IPS-15b (cell line): ENCODE data around the gene SHFL.

Experiments used
- H3K27me3 ChIP-seq: one replicate; pipeline ENCODE4 v1.6.1; 2013; ENCODE audit warnings: low read length; ENCODE audit not compliant: control insufficient read depth, insufficient read depth
- H3K36me3 ChIP-seq: one replicate; pipeline ENCODE4 v1.6.1; 2013; ENCODE audit warnings: low read length; ENCODE audit not compliant: control insufficient read depth, insufficient read depth
- H3K4me1 ChIP-seq: one replicate; pipeline ENCODE4 v1.6.1; 2013; ENCODE audit warnings: mild to moderate bottlenecking, low read length; ENCODE audit not compliant: control insufficient read depth, insufficient read depth
- H3K4me3 ChIP-seq: one replicate; pipeline ENCODE4 v1.5.1; 2013; ENCODE audit warnings: low read depth, low read length
- H3K9ac ChIP-seq: one replicate; pipeline ENCODE4 v1.6.1; 2013; ENCODE audit warnings: low read depth, mild to moderate bottlenecking, low read length
- H3K9me3 ChIP-seq: one replicate; pipeline ENCODE4 v1.6.1; 2013; ENCODE audit warnings: mild to moderate bottlenecking, low read length; ENCODE audit not compliant: control insufficient read depth, insufficient read depth

Gene SHFL

DNA sequence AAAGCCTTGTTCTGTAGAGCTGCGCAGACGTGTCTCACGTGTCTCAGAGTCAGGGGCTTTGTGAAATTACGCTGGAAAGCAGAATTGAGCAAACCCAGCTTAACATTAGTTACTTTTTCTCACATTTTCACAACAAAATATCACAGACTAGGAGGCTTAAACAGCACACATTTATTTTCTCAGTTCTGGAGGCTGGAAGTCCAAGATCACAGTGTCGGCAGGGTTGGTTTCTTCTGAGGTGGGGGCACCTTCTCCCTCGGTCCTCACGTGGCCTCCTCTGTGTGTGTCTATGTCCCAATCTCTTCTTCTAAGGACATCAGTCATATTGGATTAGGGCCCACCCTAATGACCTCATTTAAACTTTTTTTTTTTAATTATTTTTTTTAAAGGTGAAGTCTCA, 38.3 kb downstream of the SHFL start:
- no peaks in the 10 kb centered on the region for H3K9me3 ChIP-seq
- no peak overlapping the region for H3K4me3 ChIP-seq
- no peaks in the 10 kb centered on the region for H3K4me1 ChIP-seq
- H3K9ac ChIP-seq, result no peak overlapping the region
- peaks cover 2% of the 10 kb centered on the region for H3K36me3 ChIP-seq
- no peaks in the 10 kb centered on the region for H3K27me3 ChIP-seq

DNA sequence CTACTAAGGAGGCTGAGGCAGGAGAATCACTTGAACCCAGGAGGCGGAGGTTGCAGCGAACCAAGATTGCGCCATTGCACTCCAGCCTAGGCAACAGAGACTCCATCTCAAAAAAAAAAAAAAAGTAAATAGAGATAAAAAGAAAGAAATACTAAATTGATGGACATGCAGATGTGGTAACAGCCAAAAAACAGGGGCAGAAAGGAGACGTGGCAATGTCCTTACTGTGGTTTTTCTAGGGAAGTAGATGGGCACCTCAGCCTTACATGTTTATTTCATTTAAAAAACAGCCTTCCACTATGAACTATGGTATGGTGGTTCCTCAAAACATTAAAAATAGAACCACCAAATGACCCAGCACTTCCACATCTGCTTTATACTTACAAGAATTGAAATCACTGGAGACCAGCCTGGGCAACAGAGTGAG, 40.1 kb downstream of the SHFL start:
- no peak overlapping the region for H3K9ac ChIP-seq
- no peak overlapping the region for H3K4me3 ChIP-seq
- H3K27me3 ChIP-seq, result no peaks in the 10 kb centered on the region
- H3K36me3 ChIP-seq, result peaks cover 5% of the 10 kb centered on the region
- H3K4me1 ChIP-seq, result no peaks in the 10 kb centered on the region
- no peaks in the 10 kb centered on the region for H3K9me3 ChIP-seq

DNA sequence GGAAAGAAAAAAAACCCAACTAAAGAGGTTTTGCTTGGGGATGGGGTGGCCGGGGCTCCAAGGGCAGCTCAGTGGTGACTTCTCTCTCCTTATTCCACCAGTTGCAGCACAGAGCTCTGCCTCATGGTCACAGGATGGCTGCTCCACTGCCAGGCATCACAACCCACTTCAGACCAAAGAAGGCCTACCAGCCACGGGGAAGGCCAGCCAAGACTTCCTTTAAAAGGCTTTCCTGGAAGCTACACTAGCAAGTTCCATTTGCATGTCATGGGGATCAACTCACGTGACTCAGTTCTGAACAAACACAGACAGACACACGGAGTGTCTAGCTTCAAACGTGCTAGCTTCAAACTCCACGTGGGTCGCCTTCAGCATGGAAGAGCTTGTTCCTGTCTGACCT, 46.8 kb downstream of the SHFL start:
- Histone ChIP-seq H3K4me3 (no peak overlapping the region), H3K36me3 (peaks cover 54% of the 10 kb centered on the region), H3K4me1 (no peaks in the 10 kb centered on the region), H3K9ac (no peak overlapping the region), H3K9me3 (no peaks in the 10 kb centered on the region), H3K27me3 (no peaks in the 10 kb centered on the region)

DNA sequence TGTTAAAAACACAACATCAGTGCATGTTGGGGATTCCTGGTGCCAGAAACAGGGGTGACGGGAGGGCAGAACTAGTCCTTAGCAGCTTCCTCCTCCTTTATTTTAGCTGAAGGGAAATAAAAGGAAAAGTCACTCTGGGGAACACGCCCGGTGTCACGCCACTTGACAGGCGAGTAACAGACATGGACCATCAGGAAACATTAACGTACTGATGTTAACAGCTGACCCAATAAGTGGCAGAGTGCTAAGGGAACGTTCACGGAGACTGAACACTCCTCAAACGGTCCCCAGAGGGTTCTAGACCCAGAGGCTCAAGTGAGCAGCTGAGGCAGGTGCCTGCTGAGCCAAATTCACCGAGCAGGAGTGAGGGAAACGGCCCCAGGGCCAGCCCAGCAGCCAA, 47.5 kb downstream of the SHFL start:
- peaks cover 61% of the 10 kb centered on the region for H3K36me3 ChIP-seq
- H3K9me3 ChIP-seq, result no peaks in the 10 kb centered on the region
- no peaks in the 10 kb centered on the region for H3K27me3 ChIP-seq
- no peak overlapping the region for H3K9ac ChIP-seq
- no peaks in the 10 kb centered on the region for H3K4me1 ChIP-seq
- no peak overlapping the region for H3K4me3 ChIP-seq

DNA sequence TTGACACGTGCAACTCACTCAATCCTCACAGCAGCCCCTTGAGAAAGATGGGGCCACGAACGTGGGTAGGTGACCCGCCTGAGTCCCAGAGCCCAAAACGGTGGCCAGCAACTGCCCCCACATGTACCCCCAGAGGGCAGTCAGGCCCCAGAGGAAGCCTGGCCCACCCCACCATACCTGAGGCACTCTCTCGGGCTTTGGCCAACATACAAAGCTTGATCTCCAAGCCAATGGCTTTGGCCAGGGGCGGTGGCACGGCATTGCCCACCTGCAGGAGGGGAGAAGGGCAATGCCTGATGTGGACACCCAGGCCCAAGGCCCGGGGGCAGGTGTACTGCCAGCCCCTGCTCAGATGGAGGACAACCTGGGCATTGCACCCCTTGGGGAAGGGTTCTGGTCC, 47.9 kb downstream of the SHFL start:
- H3K36me3 ChIP-seq, result peaks cover 65% of the 10 kb centered on the region
- H3K4me1 ChIP-seq, result no peaks in the 10 kb centered on the region
- H3K9me3 ChIP-seq, result no peaks in the 10 kb centered on the region
- no peaks in the 10 kb centered on the region for H3K27me3 ChIP-seq
- H3K4me3 ChIP-seq, result no peak overlapping the region
- H3K9ac ChIP-seq, result no peak overlapping the region

DNA sequence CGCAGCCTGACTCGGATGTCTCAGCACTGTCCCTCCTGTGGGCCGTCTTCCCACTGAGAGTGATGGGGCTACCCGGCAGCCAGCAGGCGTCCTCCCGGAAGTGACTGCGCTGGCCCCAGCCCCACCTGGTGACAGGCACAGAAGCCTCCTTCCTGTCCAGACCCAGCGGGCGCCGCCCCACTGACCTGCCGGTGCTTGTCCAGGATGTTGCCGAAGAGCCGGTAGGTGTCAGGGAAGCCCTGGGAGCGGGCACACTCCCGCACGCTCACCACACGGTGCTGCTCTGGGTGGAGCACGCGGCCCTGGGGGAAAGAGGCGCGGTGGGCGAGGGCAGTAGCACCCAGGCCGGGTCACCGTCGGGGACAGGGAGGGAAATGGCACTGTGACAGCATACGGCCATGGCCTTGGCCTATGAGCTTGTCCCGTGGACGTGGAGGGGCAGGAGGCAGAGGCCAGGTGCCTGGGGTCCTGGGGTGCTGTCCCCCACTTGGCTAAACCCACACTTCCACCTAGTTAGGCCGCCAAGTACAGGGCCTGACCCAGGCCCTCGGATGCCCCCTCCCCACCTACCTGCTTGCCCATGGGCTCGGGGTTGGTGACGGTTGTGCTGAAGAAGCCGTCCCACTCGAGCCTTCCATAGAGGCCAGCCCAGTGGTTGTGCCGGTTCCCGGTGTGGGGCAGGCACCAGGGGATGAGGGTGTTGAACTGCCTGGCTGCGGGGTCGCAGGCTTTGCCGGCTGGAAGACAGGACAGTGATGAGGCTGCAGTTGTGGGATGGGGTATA, 49.6 kb downstream of the SHFL start:
- Histone ChIP-seq H3K36me3 (peaks cover 77% of the 10 kb centered on the region), H3K9me3 (no peaks in the 10 kb centered on the region), H3K4me3 (no peak overlapping the region), H3K4me1 (no peaks in the 10 kb centered on the region), H3K9ac (no peak overlapping the region), H3K27me3 (no peaks in the 10 kb centered on the region)

DNA sequence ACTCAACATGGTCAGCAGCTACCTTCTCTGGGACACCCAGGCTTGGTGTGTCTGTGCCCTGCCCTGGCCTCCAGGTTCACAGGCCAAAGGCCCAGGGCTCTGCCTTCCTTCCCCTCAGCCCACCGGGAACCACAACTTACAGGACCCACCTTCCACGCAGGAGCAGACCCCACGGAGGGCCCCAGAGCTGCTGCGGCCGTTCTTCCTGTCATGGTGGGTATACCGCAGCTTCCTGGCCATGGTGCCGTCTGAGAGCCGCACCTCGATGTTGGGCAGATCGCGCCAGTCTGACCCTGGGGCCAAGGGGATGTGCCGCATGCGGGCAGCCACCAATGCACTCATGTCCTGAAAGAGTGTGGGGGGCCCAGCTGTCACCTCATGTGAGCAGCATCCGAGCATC, 50.8 kb downstream of the SHFL start:
- peaks cover 83% of the 10 kb centered on the region for H3K36me3 ChIP-seq
- no peaks in the 10 kb centered on the region for H3K9me3 ChIP-seq
- no peaks in the 10 kb centered on the region for H3K27me3 ChIP-seq
- H3K4me1 ChIP-seq, result no peaks in the 10 kb centered on the region
- H3K4me3 ChIP-seq, result no peak overlapping the region
- H3K9ac ChIP-seq, result no peak overlapping the region

DNA sequence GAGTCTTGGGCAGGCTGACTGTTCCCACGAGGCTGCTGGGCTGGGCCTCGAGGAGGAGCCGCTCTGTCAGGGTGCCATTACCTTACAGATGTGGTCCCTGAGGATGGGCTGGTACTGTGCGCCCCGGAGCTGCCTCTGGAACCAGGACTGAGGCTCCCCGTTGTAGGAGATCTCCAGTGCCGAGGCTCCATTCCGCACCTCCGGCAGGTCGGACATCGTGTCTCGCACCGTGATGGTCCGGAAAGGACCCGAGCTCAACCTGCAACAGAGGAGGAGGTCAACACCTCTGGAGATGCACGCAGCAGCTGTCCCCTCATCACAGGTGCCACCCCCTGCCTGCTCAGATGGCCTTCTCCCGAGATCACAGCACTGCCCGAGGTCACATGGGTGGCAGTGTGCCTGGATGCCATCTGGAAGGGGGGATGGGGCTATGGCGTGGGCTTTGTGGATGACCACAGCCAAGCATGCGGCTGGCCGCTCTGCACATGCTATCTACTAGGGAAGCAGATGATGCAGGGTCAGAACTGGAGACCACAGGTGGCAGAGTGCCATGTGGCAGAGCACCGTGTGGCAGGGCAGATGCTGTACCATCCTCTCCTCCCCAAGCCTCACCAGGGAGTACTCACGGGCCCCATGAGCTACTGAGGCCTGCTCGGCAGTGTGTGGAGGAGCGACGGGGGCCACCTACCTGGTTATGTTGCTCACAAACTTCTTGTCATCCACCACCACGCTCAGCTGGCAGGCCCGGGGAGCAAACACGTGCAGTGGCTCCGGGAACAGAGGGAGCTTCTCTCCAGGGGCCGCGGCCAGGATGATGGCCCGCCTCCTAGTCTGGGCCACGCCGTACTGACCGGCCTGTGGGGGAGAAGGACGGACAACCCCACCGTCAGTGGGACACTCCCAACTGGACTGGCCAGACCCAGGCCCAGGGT, 51.9 kb downstream of the SHFL start:
- H3K9ac ChIP-seq, result no peak overlapping the region
- no peaks in the 10 kb centered on the region for H3K4me1 ChIP-seq
- no peak overlapping the region for H3K4me3 ChIP-seq
- no peaks in the 10 kb centered on the region for H3K9me3 ChIP-seq
- H3K36me3 ChIP-seq, result peaks cover 88% of the 10 kb centered on the region
- H3K27me3 ChIP-seq, result no peaks in the 10 kb centered on the region

DNA sequence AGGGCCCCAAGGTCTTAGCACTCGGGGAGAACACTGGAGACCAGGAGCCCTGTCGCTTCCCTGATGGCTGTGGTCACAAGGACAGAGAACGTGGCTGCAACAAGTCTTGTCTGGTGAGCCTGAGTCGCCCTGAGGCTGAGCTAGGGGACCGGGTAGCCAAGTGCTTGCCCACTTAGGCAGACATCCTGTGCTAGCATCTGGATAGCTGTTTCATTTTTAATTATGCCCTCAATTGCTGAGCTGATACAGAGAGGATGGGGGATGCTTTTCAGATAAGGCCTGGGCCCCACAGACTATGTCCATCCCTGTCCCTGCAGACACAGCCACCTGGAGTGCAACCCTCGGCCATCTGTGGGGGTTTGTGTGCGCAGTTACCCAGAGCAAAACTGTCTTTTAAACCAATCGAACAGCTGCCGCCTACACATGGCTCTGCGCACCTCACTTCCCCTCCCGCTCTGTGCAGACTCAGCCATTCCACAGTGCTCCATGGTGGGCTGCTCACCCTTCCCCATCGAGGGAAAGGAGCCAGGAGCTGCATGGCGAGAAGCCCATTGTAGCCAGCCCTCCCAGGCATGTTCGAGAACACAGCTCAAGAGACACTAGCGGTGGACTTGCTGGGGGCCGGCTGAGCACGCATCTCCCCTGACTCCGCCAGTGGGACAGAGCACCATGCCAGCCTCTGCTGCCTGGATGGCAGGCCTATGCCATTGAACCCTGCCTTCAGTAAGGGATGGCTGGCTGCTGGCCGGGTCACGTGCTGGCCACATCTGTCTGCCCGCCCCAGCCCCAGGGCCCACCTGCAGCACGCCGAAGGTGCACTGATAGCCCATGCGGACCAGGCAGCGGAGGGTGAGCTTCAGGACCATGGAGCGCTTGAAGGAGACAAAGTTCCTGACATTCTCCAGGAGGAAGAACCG, 53.0 kb downstream of the SHFL start:
- Histone ChIP-seq H3K4me1 (no peaks in the 10 kb centered on the region), H3K9ac (no peak overlapping the region), H3K27me3 (no peaks in the 10 kb centered on the region), H3K36me3 (peaks cover 87% of the 10 kb centered on the region), H3K9me3 (no peaks in the 10 kb centered on the region), H3K4me3 (no peak overlapping the region)

DNA sequence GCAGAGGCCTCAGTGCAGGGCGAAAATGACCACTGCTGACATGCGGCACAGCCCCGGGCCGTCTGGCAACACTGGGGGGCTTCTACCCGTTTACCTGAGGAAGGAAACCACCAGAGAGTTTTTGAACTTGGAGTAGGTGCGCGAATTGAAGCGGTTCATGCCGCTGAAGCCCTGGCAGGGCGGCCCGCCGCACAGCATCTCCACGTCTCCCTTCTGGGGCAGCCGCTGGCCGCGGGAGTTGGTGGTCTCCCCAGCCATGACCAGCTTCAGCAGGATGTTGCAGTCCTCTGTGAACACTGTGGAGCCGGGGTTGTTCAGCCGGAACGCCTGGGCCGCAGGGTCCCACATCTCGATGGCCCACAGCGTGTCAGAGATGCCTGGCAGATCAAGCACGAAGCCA, 53.8 kb downstream of the SHFL start:
- Histone ChIP-seq H3K4me1 (no peaks in the 10 kb centered on the region), H3K27me3 (no peaks in the 10 kb centered on the region), H3K9me3 (no peaks in the 10 kb centered on the region), H3K9ac (no peak overlapping the region), H3K36me3 (peaks cover 88% of the 10 kb centered on the region), H3K4me3 (no peak overlapping the region)

DNA sequence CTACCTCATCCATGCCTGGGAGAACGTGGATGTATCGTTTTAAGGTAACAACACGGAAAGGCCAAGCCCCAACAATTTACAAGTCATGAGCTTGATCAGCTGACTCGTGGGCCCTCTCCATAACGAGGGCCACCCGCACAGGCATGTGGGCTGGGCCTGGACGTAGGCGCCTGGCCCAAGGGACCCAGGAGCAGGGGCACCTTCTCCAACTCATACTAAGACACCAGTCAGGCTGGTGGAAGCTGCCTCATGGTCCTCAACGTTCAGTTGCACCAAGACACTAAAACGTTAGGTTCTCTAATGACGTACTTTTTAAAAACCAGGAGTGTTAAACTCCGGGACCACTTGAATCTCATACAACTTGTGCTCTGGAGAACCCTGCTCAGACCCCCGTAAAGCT, 55.4 kb downstream of the SHFL start:
- Histone ChIP-seq H3K9me3 (no peaks in the 10 kb centered on the region), H3K27me3 (no peaks in the 10 kb centered on the region), H3K4me1 (no peaks in the 10 kb centered on the region), H3K4me3 (no peak overlapping the region), H3K36me3 (peaks cover 89% of the 10 kb centered on the region), H3K9ac (no peak overlapping the region)
